Progenitor cell of endocrine pancreas (in vitro differentiated cells): ENCODE results near the gene EPS8L2. TPM values are rescaled to one million over a fixed set of nuclear protein-coding genes. Genes with fewer than 3 reads are reported as not detected.

Experiments
- DNase-seq: peaks from one replicate; pipeline ENCODE4 v3.0.0; 2021; ENCODE audit warnings: low spot score; ENCODE audit not compliant: unreplicated experiment
- H3K27ac Mint-ChIP-seq: 2 replicates; pipeline ENCODE4 v1.8.0; 2021; ENCODE audit warnings: mild to moderate bottlenecking, moderate library complexity, mixed read lengths
- H3K27me3 Mint-ChIP-seq: 2 replicates; pipeline ENCODE4 v1.8.0; 2021; ENCODE audit warnings: mixed read lengths
- H3K36me3 Mint-ChIP-seq: 2 replicates; pipeline ENCODE4 v1.8.0; 2022; ENCODE audit warnings: mixed read lengths; ENCODE audit not compliant: insufficient read depth
- H3K4me1 Mint-ChIP-seq: 2 replicates; pipeline ENCODE4 v1.8.0; 2021; ENCODE audit warnings: low read depth, mixed read lengths
- H3K4me3 Mint-ChIP-seq: 2 replicates; pipeline ENCODE4 v1.8.0; 2021; ENCODE audit warnings: low read depth, mild to moderate bottlenecking, moderate library complexity, mixed read lengths
- H3K9me3 Mint-ChIP-seq: 2 replicates; pipeline ENCODE4 v1.8.0; 2021; ENCODE audit warnings: low read depth, mixed read lengths
- CTCF ChIP-seq: fragments of 200-600 bp; sonication (generic); IDR thresholded peaks from one replicate; pipeline ENCODE4 v1.5.0; 2021; ENCODE audit warnings: antibody characterized with exemption, mild to moderate bottlenecking; ENCODE audit not compliant: unreplicated experiment
- total RNA-seq: library from RNA; stranded (reverse); gene quantifications from 2 replicates; pipeline ENCODE4 v1.2.1, GENCODE V29; 2021

Gene EPS8L2
- total RNA-seq, 1 donor from 2014 or later, result 100.0 TPM

DNA sequence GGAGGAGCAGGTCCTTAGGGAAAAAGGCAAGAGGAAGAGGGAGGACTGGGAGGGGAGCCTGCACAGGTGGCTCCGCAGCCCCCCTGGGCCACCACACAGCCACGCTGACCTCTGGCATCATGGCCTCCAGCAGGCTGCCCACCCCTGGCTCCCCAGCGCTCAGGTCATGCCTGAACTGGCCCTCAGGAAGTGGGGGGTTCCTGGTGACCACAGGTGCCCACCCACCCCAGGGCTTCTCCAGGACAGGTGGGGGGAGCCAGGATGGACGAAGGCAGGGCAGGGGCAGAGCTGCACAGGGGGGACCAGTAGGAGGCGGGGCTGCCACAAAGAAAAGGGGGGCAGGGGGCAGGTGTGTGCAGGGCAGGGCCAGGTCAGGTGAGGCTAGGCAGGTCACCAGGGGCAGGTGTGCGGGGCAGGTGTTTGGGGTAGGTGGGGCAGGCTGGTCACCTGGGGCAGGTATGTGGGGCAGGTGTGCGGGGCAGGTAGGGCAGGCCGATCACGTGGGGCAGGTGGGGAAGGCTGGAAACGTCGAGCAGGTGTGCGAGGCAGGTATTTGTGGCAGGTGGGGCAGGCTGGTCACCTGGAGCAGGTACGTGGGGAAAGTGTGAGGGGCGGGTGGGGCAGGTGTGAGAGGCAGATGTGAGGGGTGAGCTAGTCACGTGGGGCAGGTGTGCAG is 12.0 kb upstream of the EPS8L2 start:
- Mint-ChIP-seq H3K9me3 (no peaks in the 10 kb centered on the region), H3K36me3 (peaks cover 5% of the 10 kb centered on the region), H3K27ac (peak overlapping the region; percentile 91), H3K27me3 (no peaks in the 10 kb centered on the region), H3K4me1 (peaks cover 13% of the 10 kb centered on the region), H3K4me3 (peak overlapping the region; percentile 66)
- no peak for DNase-seq
- no peak for TF ChIP-seq CTCF

- Mint-ChIP-seq H3K9me3 (no peaks in the 10 kb centered on the region), H3K27me3 (no peaks in the 10 kb centered on the region), H3K4me1 (peaks cover 13% of the 10 kb centered on the region)
Observed at GRCh38 chr11:694563-695287, 11.3 kb upstream of the EPS8L2 start, which contains the start of gene DEAF1. Gene DEAF1, minus strand, starts transcription at chr11:695222. Its CDS starts 175 bp downstream, at chr11:695047.

GRCh38 chr11:695288-695537 is 10.8 kb upstream of the EPS8L2 start:
- TF ChIP-seq CTCF, result no peak
- no peak for DNase-seq
- no peaks in the 10 kb centered on the region for H3K27me3 Mint-ChIP-seq
- peak overlapping the region; percentile 97 for H3K27ac Mint-ChIP-seq
- no peaks in the 10 kb centered on the region for H3K9me3 Mint-ChIP-seq
- H3K4me3 Mint-ChIP-seq, result peak overlapping the region; percentile 84
- H3K4me1 Mint-ChIP-seq, result peaks cover 13% of the 10 kb centered on the region
- peaks cover 3% of the 10 kb centered on the region for H3K36me3 Mint-ChIP-seq

More at GRCh38 chr11:694563-695287, 11.3 kb upstream of the EPS8L2 start, which contains the start of gene DEAF1:
- DNase-seq, result peak; percentile 99
- no peak for TF ChIP-seq CTCF
- H3K36me3 Mint-ChIP-seq, result peaks cover 3% of the 10 kb centered on the region
- peak within 1 kb of the TSS; percentile 97 for H3K27ac Mint-ChIP-seq
- H3K4me3 Mint-ChIP-seq, result peak within 1 kb of the TSS; percentile 84

DNA sequence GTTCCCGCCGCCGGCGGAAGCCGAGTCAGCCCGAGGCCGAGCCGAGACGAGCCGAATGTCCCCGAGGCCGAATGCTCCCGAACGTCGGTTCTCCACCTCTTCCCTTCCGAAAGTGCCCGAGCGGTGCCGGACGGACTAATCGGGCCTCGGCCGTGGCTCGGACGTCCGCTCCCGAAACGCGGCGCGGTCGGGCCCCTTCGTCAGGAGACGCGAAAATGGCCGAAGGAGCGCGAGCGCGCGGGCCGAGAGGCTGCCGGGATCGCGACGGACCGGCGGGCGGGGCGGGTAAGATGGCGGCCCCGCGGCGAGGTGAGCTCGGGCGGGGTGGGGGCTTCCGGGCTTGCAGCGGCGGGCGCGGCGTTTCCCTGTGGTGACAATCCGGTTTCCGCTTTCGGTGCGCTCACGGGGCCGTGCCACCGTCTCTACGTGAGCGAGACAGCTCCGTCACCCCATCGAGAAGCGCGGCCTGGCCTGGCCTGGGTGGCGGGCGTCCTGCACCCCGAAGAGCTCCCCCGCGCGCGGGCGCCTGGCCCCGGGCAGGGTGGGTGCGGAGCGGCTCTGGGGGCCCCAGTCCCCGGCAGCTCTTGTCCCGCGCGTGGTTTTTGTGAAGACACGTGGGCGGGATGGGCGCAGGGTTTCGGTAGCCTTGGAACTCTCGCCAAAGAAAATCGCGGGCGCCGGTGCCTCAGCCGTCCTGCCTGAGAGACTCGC is 10.3 kb upstream of the EPS8L2 start, which contains the start of gene TMEM80:
TSS of gene TMEM80 (plus strand) at position 279 of the 711 bp plus-strand sequence. CDS start at position 291, 12 bp downstream.
- H3K27ac Mint-ChIP-seq, result peak within 1 kb of the TSS; percentile 97
- peaks cover 13% of the 10 kb centered on the region for H3K4me1 Mint-ChIP-seq
- TF ChIP-seq CTCF, result no peak
- H3K9me3 Mint-ChIP-seq, result no peaks in the 10 kb centered on the region
- peak; percentile 99 for DNase-seq
- H3K27me3 Mint-ChIP-seq, result no peaks in the 10 kb centered on the region
- peak within 1 kb of the TSS; percentile 84 for H3K4me3 Mint-ChIP-seq
- H3K36me3 Mint-ChIP-seq, result peaks cover 2% of the 10 kb centered on the region

- H3K4me3 Mint-ChIP-seq, result peak overlapping the region; percentile 84
- no peaks in the 10 kb centered on the region for H3K9me3 Mint-ChIP-seq
- no peak for TF ChIP-seq CTCF
- no peak for DNase-seq
- no peak overlapping the region for H3K27ac Mint-ChIP-seq
- H3K4me1 Mint-ChIP-seq, result peaks cover 12% of the 10 kb centered on the region
- peaks cover 1% of the 10 kb centered on the region for H3K36me3 Mint-ChIP-seq
- H3K27me3 Mint-ChIP-seq, result no peaks in the 10 kb centered on the region
Observed at GRCh38 chr11:696955-697491, 9.0 kb upstream of the EPS8L2 start.
